GM18511 (cell line): ENCODE measurements around the gene MDM2.
"Not testable (repeated sequence)": the region's sequence is repeated elsewhere in the genome, so short reads cannot be mapped to it uniquely, and the experiment has no call there.

Source experiments
- ATAC-seq: cut with Tn5 transposase; IDR thresholded peaks from one replicate; pipeline ENCODE4 v1.9.1; 2021; ENCODE audit warnings: mild to moderate bottlenecking, moderate library complexity; ENCODE audit not compliant: unreplicated experiment

MDM2 gene

GRCh38 chr12:68785358-68785757 lies 22.6 kb upstream of the MDM2 start:
- no peak for ATAC-seq

GRCh38 chr12:68785823-68786222 lies 22.2 kb upstream of the MDM2 start:
- ATAC-seq, result no peak

GRCh38 chr12:68786929-68787328 lies 21.0 kb upstream of the MDM2 start:
- ATAC-seq, result no peak

- ATAC-seq, result no peak
These were observed 19.3 kb upstream of the MDM2 start for GRCh38 chr12:68788554-68789143.

- ATAC-seq, result no peak
These were observed 18.7 kb upstream of the MDM2 start for GRCh38 chr12:68789144-68789878.

- ATAC-seq, result no peak
These were observed 17.7 kb upstream of the MDM2 start for GRCh38 chr12:68790081-68790951.

- ATAC-seq, result no peak
These were observed 17.1 kb upstream of the MDM2 start for GRCh38 chr12:68790952-68791234.

- ATAC-seq, result no peak
These were observed 16.0 kb upstream of the MDM2 start for GRCh38 chr12:68791897-68792481.

GRCh38 chr12:68792952-68793351 lies 15.0 kb upstream of the MDM2 start:
- ATAC-seq, result peak; percentile 95

- ATAC-seq, result no peak
These were observed 14.5 kb upstream of the MDM2 start for GRCh38 chr12:68793436-68793835.

- ATAC-seq, result no peak
These were observed 13.9 kb upstream of the MDM2 start for GRCh38 chr12:68793975-68794652.

- ATAC-seq, result no peak
These were observed 13.2 kb upstream of the MDM2 start for GRCh38 chr12:68794653-68795251.

GRCh38 chr12:68796399-68796798 lies 11.6 kb upstream of the MDM2 start:
- ATAC-seq, result no peak

- no peak for ATAC-seq
These were observed 9.1 kb upstream of the MDM2 start for GRCh38 chr12:68798882-68799234.

- no peak for ATAC-seq
These were observed 7.7 kb upstream of the MDM2 start for GRCh38 chr12:68800294-68800693.

GRCh38 chr12:68801124-68801523 lies 6.9 kb upstream of the MDM2 start:
- ATAC-seq, result not testable (repeated sequence)

GRCh38 chr12:68802372-68802745 lies 5.6 kb upstream of the MDM2 start:
- ATAC-seq, result peak; percentile 36

- not testable (repeated sequence) for ATAC-seq
These were observed 4.9 kb upstream of the MDM2 start for GRCh38 chr12:68802911-68803651.

- no peak for ATAC-seq
These were observed 3.9 kb upstream of the MDM2 start for GRCh38 chr12:68803948-68804656.
